ENCODE data around the gene PPFIA1.

The PPFIA1 gene

GRCh38 chr11:70430671-70431574, 160.4 kb downstream of the PPFIA1 start:
- DNase-seq (ENCODE audit: low read depth): no peak
- H3K4me3 ChIP-seq (ENCODE audit: low read length): no peak overlapping the region
- TF ChIP-seq CTCF (conservative IDR thresholded peaks at IDR 0.05; ENCODE audit: low read depth, low read length): no peak

- DNase-seq (ENCODE audit: low read depth): no peak
- no peak overlapping the region for H3K4me3 ChIP-seq (ENCODE audit: low read length)
- no peak for TF ChIP-seq CTCF (conservative IDR thresholded peaks at IDR 0.05; ENCODE audit: low read depth, low read length)
Measured at GRCh38 chr11:70431611-70432010, 161.1 kb downstream of the PPFIA1 start.

GRCh38 chr11:70432065-70432464, 161.6 kb downstream of the PPFIA1 start:
- H3K4me3 ChIP-seq (ENCODE audit: low read length): no peak overlapping the region
- TF ChIP-seq CTCF (conservative IDR thresholded peaks at IDR 0.05; ENCODE audit: low read depth, low read length): no peak

GRCh38 chr11:70432580-70432979, 162.1 kb downstream of the PPFIA1 start:
- no peak for DNase-seq (ENCODE audit: low read depth)
- H3K4me3 ChIP-seq (ENCODE audit: low read length): no peak overlapping the region
- TF ChIP-seq CTCF (conservative IDR thresholded peaks at IDR 0.05; ENCODE audit: low read depth, low read length): no peak

More at GRCh38 chr11:70432065-70432464, 161.6 kb downstream of the PPFIA1 start:
- no peak for DNase-seq (ENCODE audit: low read depth)

- no peak for DNase-seq (ENCODE audit: low read depth)
- no peak overlapping the region for H3K4me3 ChIP-seq (ENCODE audit: low read length)
- TF ChIP-seq CTCF (conservative IDR thresholded peaks at IDR 0.05; ENCODE audit: low read depth, low read length): no peak
Measured at GRCh38 chr11:70433038-70433437, 162.5 kb downstream of the PPFIA1 start.

- TF ChIP-seq CTCF (conservative IDR thresholded peaks at IDR 0.05; ENCODE audit: low read depth, low read length): no peak
- no peak overlapping the region for H3K4me3 ChIP-seq (ENCODE audit: low read length)
- DNase-seq (ENCODE audit: low read depth): no peak
Measured at GRCh38 chr11:70433526-70433925, 163.0 kb downstream of the PPFIA1 start.
